ENCODE measurements around the gene BIRC6.
"Not testable (repeated sequence)": the region's sequence is repeated elsewhere in the genome, so short reads cannot be mapped to it uniquely, and the experiment has no call there.

Gene BIRC6

GRCh38 chr2:32356681-32357317 is at the start of gene BIRC6:
TSS of gene BIRC6 (plus strand) at chr2:32357023. CDS start at chr2:32357162, 139 bp downstream.
- DNase-seq, result peak; percentile 96 to 99 (median 99)

- no peak for DNase-seq
Measured at GRCh38 chr2:32310577-32310976, 46.2 kb upstream of the BIRC6 start.

GRCh38 chr2:32314886-32315285 is 41.9 kb upstream of the BIRC6 start:
- no peak for DNase-seq

GRCh38 chr2:32328679-32329078 is 28.1 kb upstream of the BIRC6 start:
- DNase-seq, result not testable (repeated sequence)

- DNase-seq, result not testable (repeated sequence)
Measured at GRCh38 chr2:32329180-32329980, 27.4 kb upstream of the BIRC6 start.

- DNase-seq, result no peak
Measured at GRCh38 chr2:32330136-32330535, 26.7 kb upstream of the BIRC6 start.

GRCh38 chr2:32342801-32343200 is 14.0 kb upstream of the BIRC6 start:
- DNase-seq, result no peak

- not testable (repeated sequence) for DNase-seq
Measured at GRCh38 chr2:32350797-32351196, 6.0 kb upstream of the BIRC6 start.

GRCh38 chr2:32355976-32356680 is 695 bp upstream of the BIRC6 start:
- DNase-seq, result peak in 1 of 3 experiments; percentile 55

- DNase-seq, result peak in 1 of 3 experiments; percentile 78
Measured at GRCh38 chr2:32357318-32358110, 691 bp downstream of the BIRC6 start.

- DNase-seq, result peak in 2 of 3 experiments; percentile 37 to 68
Measured at GRCh38 chr2:32358111-32358482, 1.3 kb downstream of the BIRC6 start.

GRCh38 chr2:32360416-32360815 is 3.6 kb downstream of the BIRC6 start:
- no peak for DNase-seq

- DNase-seq, result not testable (repeated sequence)
Measured at GRCh38 chr2:32362997-32363396, 6.2 kb downstream of the BIRC6 start.

GRCh38 chr2:32363597-32363996 is 6.8 kb downstream of the BIRC6 start:
- no peak for DNase-seq

GRCh38 chr2:32364290-32364689 is 7.5 kb downstream of the BIRC6 start:
- not testable (repeated sequence) for DNase-seq

- not testable (repeated sequence) for DNase-seq
Measured at GRCh38 chr2:32365679-32366078, 8.9 kb downstream of the BIRC6 start.

GRCh38 chr2:32366595-32366994 is 9.8 kb downstream of the BIRC6 start:
- DNase-seq, result no peak

- DNase-seq, result no peak
Measured at GRCh38 chr2:32369222-32369621, 12.4 kb downstream of the BIRC6 start.

GRCh38 chr2:32370942-32371341 is 14.1 kb downstream of the BIRC6 start:
- DNase-seq, result not testable (repeated sequence)

- no peak for DNase-seq
Measured at GRCh38 chr2:32372519-32373182, 15.8 kb downstream of the BIRC6 start.

GRCh38 chr2:32375228-32375892 is 18.5 kb downstream of the BIRC6 start:
- DNase-seq, result no peak

- no peak for DNase-seq
Measured at GRCh38 chr2:32376756-32377155, 19.9 kb downstream of the BIRC6 start.
